Measurements from ENCODE around the gene CSF2RB. TPM values are rescaled to one million over a fixed set of nuclear protein-coding genes. Genes with fewer than 3 reads are reported as not detected.

CSF2RB gene
- polyA plus RNA-seq, 1 donor (not counting 4 experiments of a cell fraction or from before 2014, with no cell fraction given) = 0.08 TPM

- no peak for FAIRE-seq
- dilution Hi-C loops (cut with MboI; ENCODE audit: extremely low pct_ligation_motif_present, low sequenced_read_pairs) = no loop called here
- no peak overlapping the region for H3K27ac ChIP-seq (ENCODE audit: control insufficient read depth, insufficient read depth, low read length)
- H3K9me3 ChIP-seq (ENCODE audit: control insufficient read depth, low read depth, low read length) = no peaks in the 10 kb centered on the region
- no peaks in the 10 kb centered on the region for H4K20me1 ChIP-seq (ENCODE audit: control insufficient read depth, extremely low read depth, insufficient read depth, low read length)
- H3K79me2 ChIP-seq (ENCODE audit: control insufficient read depth, insufficient read depth, low read length) = no peaks in the 10 kb centered on the region
- no peaks in the 10 kb centered on the region for H3K36me3 ChIP-seq (ENCODE audit: control insufficient read depth in 2 of 2, extremely low read depth in 1 of 2, insufficient read depth in 2 of 2, low read length in 2 of 2)
- no peak overlapping the region for H2AFZ ChIP-seq (ENCODE audit: control insufficient read depth, low read length)
- no peaks in the 10 kb centered on the region for H3K4me1 ChIP-seq (ENCODE audit: control insufficient read depth, extremely low read depth, insufficient read depth, low read length)
- peaks cover 19% of the 10 kb centered on the region for H3K27me3 ChIP-seq (ENCODE audit: control insufficient read depth, extremely low read depth, insufficient read depth, low read length)
- no peaks in the 10 kb centered on the region for H3K9me1 ChIP-seq (ENCODE audit: control insufficient read depth, extremely low read depth, insufficient read depth, low read length)
- TF ChIP-seq CTCF (optimal IDR thresholded peaks at IDR 0.05 in 1 of 3, IDR thresholded peaks at IDR 0.05 in 1 of 3, conservative IDR thresholded peaks at IDR 0.05 in 1 of 3; ENCODE audit: extremely low read depth in 1 of 3, insufficient read depth in 2 of 3, low read length in 3 of 3) = no peak
- TF ChIP-seq EZH2 (IDR thresholded peaks at IDR 0.05; ENCODE audit: low read length) = no peak
- no peak overlapping the region for H3K4me3 ChIP-seq (ENCODE audit: control insufficient read depth in 2 of 3, extremely low read depth in 1 of 3, insufficient read depth in 2 of 3, low read depth in 1 of 3, low read length in 3 of 3)
- DNase-seq (ENCODE audit: low read depth, low spot score) = no peak
- H3K4me2 ChIP-seq (ENCODE audit: control insufficient read depth, extremely low read depth, insufficient read depth, low read depth, low read length) = no peak overlapping the region
- no peak overlapping the region for H3K9ac ChIP-seq (ENCODE audit: control insufficient read depth, extremely low read depth, insufficient read depth, low read length)
These were observed 8.1 kb downstream of the CSF2RB start for GRCh38 chr22:36921309-36922104.

- H3K36me3 ChIP-seq (ENCODE audit: control insufficient read depth in 2 of 2, extremely low read depth in 1 of 2, insufficient read depth in 2 of 2, low read length in 2 of 2) = no peaks in the 10 kb centered on the region
- no peaks in the 10 kb centered on the region for H3K79me2 ChIP-seq (ENCODE audit: control insufficient read depth, insufficient read depth, low read length)
- H3K4me2 ChIP-seq (ENCODE audit: control insufficient read depth, extremely low read depth, insufficient read depth, low read depth, low read length) = no peak overlapping the region
- no peaks in the 10 kb centered on the region for H3K4me1 ChIP-seq (ENCODE audit: control insufficient read depth, extremely low read depth, insufficient read depth, low read length)
- no peak overlapping the region for H3K4me3 ChIP-seq (ENCODE audit: control insufficient read depth in 2 of 3, extremely low read depth in 1 of 3, insufficient read depth in 2 of 3, low read depth in 1 of 3, low read length in 3 of 3)
- dilution Hi-C loops (cut with MboI; ENCODE audit: extremely low pct_ligation_motif_present, low sequenced_read_pairs) = no loop called here
- H2AFZ ChIP-seq (ENCODE audit: control insufficient read depth, low read length) = no peak overlapping the region
- no peaks in the 10 kb centered on the region for H4K20me1 ChIP-seq (ENCODE audit: control insufficient read depth, extremely low read depth, insufficient read depth, low read length)
- peaks cover 19% of the 10 kb centered on the region for H3K27me3 ChIP-seq (ENCODE audit: control insufficient read depth, extremely low read depth, insufficient read depth, low read length)
- H3K9ac ChIP-seq (ENCODE audit: control insufficient read depth, extremely low read depth, insufficient read depth, low read length) = no peak overlapping the region
- H3K9me3 ChIP-seq (ENCODE audit: control insufficient read depth, low read depth, low read length) = no peaks in the 10 kb centered on the region
- H3K27ac ChIP-seq (ENCODE audit: control insufficient read depth, insufficient read depth, low read length) = no peak overlapping the region
- H3K9me1 ChIP-seq (ENCODE audit: control insufficient read depth, extremely low read depth, insufficient read depth, low read length) = no peaks in the 10 kb centered on the region
- TF ChIP-seq CTCF (optimal IDR thresholded peaks at IDR 0.05 in 1 of 3, IDR thresholded peaks at IDR 0.05 in 1 of 3, conservative IDR thresholded peaks at IDR 0.05 in 1 of 3; ENCODE audit: extremely low read depth in 1 of 3, insufficient read depth in 2 of 3, low read length in 3 of 3) (no peak), EZH2 (IDR thresholded peaks at IDR 0.05; ENCODE audit: low read length) (no peak)
- FAIRE-seq (no peak), DNase-seq (ENCODE audit: low read depth, low spot score) (no peak)
These were observed 8.7 kb downstream of the CSF2RB start for GRCh38 chr22:36922105-36922608.
